Measurements from ENCODE around the gene DYNLT5.
"Not testable (repeated sequence)": the region's sequence is repeated elsewhere in the genome, so short reads cannot be mapped to it uniquely, and the experiment has no call there.

The DYNLT5 gene

GRCh38 chr1:66791621-66792610, 39.7 kb downstream of the DYNLT5 start:
- DNase-seq (ENCODE audit: low read depth): no peak

- not testable (repeated sequence) for DNase-seq (ENCODE audit: low read depth)
Observed at GRCh38 chr1:66795839-66796238, 43.6 kb downstream of the DYNLT5 start.

- no peak for DNase-seq (ENCODE audit: low read depth)
Observed at GRCh38 chr1:66809245-66809644, 57.0 kb downstream of the DYNLT5 start.

- DNase-seq (ENCODE audit: low read depth): no peak
Observed at GRCh38 chr1:66809736-66810326, 57.6 kb downstream of the DYNLT5 start.

- DNase-seq (ENCODE audit: low read depth): no peak
Observed at GRCh38 chr1:66824771-66825170, 72.5 kb downstream of the DYNLT5 start.

Measured in activated T-helper 1 cell treated with Interleukin-2 at 50 U/mL for 16 hours (primary cell).